ENCODE results near the gene PNMA8A. TPM values are rescaled to one million over a fixed set of nuclear protein-coding genes. Genes with fewer than 3 reads are reported as not detected.

The PNMA8A gene
- total RNA-seq, 2 experiments from 2014 or later: not detected

DNA sequence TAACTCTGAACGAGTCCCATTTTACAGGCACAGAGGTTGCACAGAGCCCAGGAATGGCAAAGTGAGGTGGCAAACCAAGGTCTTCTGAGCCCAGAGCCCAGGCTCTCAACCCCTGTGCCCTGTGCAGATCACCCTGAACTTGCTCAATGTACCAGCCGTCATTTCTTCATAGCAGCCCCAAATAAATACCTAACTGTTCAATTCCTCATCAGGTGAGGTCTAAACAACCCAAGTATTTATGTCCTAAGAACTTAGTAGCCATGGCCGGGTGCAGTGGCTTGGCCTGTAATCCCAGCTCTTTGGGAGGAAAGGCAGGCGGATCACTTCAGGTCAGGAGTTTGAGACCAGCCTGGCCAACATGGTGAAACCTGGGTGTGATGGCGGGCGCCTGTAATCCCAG, 46.1 kb upstream of the PNMA8A start:
- Histone ChIP-seq H3K9me2 (ENCODE audit: insufficient read depth, low read length) (no peaks in the 10 kb centered on the region), H3K4me3 (ENCODE audit: low read depth, low read length, poor library complexity, severe bottlenecking) (no peak overlapping the region), H3K4me2 (ENCODE audit: low read length) (no peak overlapping the region), H3K27ac (ENCODE audit: low read depth, low read length, poor library complexity, severe bottlenecking) (no peak overlapping the region), H3K36me3 (ENCODE audit: insufficient read depth, low read length) (no peaks in the 10 kb centered on the region), H2AFZ (ENCODE audit: low read length) (no peak overlapping the region), H4K20me1 (ENCODE audit: insufficient read depth, low read length) (no peaks in the 10 kb centered on the region), H3K9me3 (ENCODE audit: low read length) (no peaks in the 10 kb centered on the region), H3K79me2 (ENCODE audit: insufficient read depth, low read depth, low read length) (no peaks in the 10 kb centered on the region), H3K4me1 (ENCODE audit: insufficient read depth, low read length, poor library complexity, severe bottlenecking) (peaks cover 24% of the 10 kb centered on the region)
- intact Hi-C loops (cut with micrococcal nuclease; ENCODE audit: unreplicated experiment): no loop called here
- TF ChIP-seq EZH2phosphoT487 (IDR thresholded peaks at IDR 0.05; ENCODE audit: borderline replicate concordance, low read depth, low read length): no peak
- TF ChIP-seq CTCF (conservative IDR thresholded peaks at IDR 0.05; ENCODE audit: low read length): no peak
- ChIA-PET POLR2A (interaction anchor here (0.7 kb wide), 1 partner anchor 248 kb away, joined by 5 read pairs; no protein-coding TSS in a partner anchor), CTCF (ENCODE audit: unreplicated experiment) (no interaction called here)
- no TSS peak for BruUV-seq (replicated peaks)
- no peak for DNase-seq (ENCODE audit: low spot score)

DNA sequence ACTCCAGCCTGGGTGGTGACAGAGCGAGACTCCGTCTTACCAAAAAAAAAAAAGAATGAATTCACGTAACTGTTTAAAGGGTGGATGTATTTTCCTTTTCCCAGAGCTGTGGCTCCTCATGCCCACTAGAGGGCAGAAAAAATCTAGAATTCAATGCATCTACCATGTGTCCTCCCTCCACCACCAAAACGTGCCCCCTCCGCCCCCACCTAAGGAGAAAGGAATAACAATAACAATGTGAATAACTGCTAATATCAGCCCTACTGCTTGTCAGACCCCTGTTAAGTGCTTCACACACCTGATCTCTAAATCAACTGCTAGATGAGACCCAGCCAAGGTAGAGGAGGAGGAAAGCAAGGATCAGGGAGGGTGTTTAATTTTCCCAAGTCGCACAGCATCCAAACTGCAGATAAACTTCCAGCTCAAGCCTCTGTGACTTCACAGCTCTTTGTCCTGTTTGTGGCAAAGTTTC, 44.6 kb upstream of the PNMA8A start:
- peak; percentile 68 for DNase-seq (ENCODE audit: low spot score)
- Histone ChIP-seq H3K4me3 (ENCODE audit: low read depth, low read length, poor library complexity, severe bottlenecking) (no peak overlapping the region), H3K4me2 (ENCODE audit: low read length) (no peak overlapping the region), H3K4me1 (ENCODE audit: insufficient read depth, low read length, poor library complexity, severe bottlenecking) (peaks cover 21% of the 10 kb centered on the region), H3K79me2 (ENCODE audit: insufficient read depth, low read depth, low read length) (no peaks in the 10 kb centered on the region), H3K9me3 (ENCODE audit: low read length) (0 out of 2 replicates have a peak, but pooled peaks cover 5% of the 10 kb centered on the region), H3K9me2 (ENCODE audit: insufficient read depth, low read length) (no peaks in the 10 kb centered on the region), H2AFZ (ENCODE audit: low read length) (no peak overlapping the region), H3K36me3 (ENCODE audit: insufficient read depth, low read length) (no peaks in the 10 kb centered on the region), H4K20me1 (ENCODE audit: insufficient read depth, low read length) (no peaks in the 10 kb centered on the region), H3K27ac (ENCODE audit: low read depth, low read length, poor library complexity, severe bottlenecking) (no peak overlapping the region)
- intact Hi-C loops (cut with micrococcal nuclease; ENCODE audit: unreplicated experiment): no loop called here
- POLR2A ChIA-PET: no interaction called here
- BruUV-seq (replicated peaks): no TSS peak
- CTCF ChIA-PET (ENCODE audit: unreplicated experiment): no interaction called here
- TF ChIP-seq EZH2phosphoT487 (IDR thresholded peaks at IDR 0.05; ENCODE audit: borderline replicate concordance, low read depth, low read length): no peak
- TF ChIP-seq CTCF (conservative IDR thresholded peaks at IDR 0.05; ENCODE audit: low read length): peak; percentile 83

GRCh38 chr19:46515290-46515609, 43.9 kb upstream of the PNMA8A start:
- CTCF ChIA-PET (ENCODE audit: unreplicated experiment): no interaction called here
- H3K4me1 ChIP-seq (ENCODE audit: insufficient read depth, low read length, poor library complexity, severe bottlenecking): peaks cover 15% of the 10 kb centered on the region
- no peaks in the 10 kb centered on the region for H3K79me2 ChIP-seq (ENCODE audit: insufficient read depth, low read depth, low read length)
- no peak for TF ChIP-seq EZH2phosphoT487 (IDR thresholded peaks at IDR 0.05; ENCODE audit: borderline replicate concordance, low read depth, low read length)
- no peak for TF ChIP-seq CTCF (conservative IDR thresholded peaks at IDR 0.05; ENCODE audit: low read length)
- H4K20me1 ChIP-seq (ENCODE audit: insufficient read depth, low read length): no peaks in the 10 kb centered on the region
- H3K4me2 ChIP-seq (ENCODE audit: low read length): no peak overlapping the region
- H3K9me2 ChIP-seq (ENCODE audit: insufficient read depth, low read length): no peaks in the 10 kb centered on the region
- H3K27ac ChIP-seq (ENCODE audit: low read depth, low read length, poor library complexity, severe bottlenecking): no peak overlapping the region
- H2AFZ ChIP-seq (ENCODE audit: low read length): no peak overlapping the region
- 0 out of 2 replicates have a peak, but pooled peaks cover 5% of the 10 kb centered on the region for H3K9me3 ChIP-seq (ENCODE audit: low read length)
- intact Hi-C loops (cut with micrococcal nuclease; ENCODE audit: unreplicated experiment): no loop called here
- no TSS peak for BruUV-seq (replicated peaks)
- POLR2A ChIA-PET: no interaction called here
- no peak for DNase-seq (ENCODE audit: low spot score)
- H3K36me3 ChIP-seq (ENCODE audit: insufficient read depth, low read length): no peaks in the 10 kb centered on the region
- H3K4me3 ChIP-seq (ENCODE audit: low read depth, low read length, poor library complexity, severe bottlenecking): no peak overlapping the region
